HEK293T (cell line): ENCODE results near the gene RPTOR.

Source experiments
- CTCF ChIA-PET: fragments of 350-600 bp; formaldehyde crosslinking; extraction: SDS; loops from one replicate; lab custom pipeline; 2021; ENCODE audit warnings: antibody characterized with exemption, inconsistent platforms; lab: Yijun Ruan, JAX
- POLR2A ChIA-PET: fragments of 350-600 bp; formaldehyde crosslinking; extraction: SDS; loops from one replicate; lab custom pipeline; 2020; ENCODE audit warnings: antibody characterized with exemption, inconsistent platforms; lab: Yijun Ruan, JAX
- DNase-seq: peaks from one replicate; pipeline ENCODE4 v3.0.0; 2012; ENCODE audit warnings: mixed read lengths; ENCODE audit errors: extremely low spot score
- ARNT ChIP-seq: fragments of 450-650 bp; IDR thresholded peaks from 2 replicates; pipeline ENCODE4 v1.6.1; 2017; ENCODE audit warnings: mild to moderate bottlenecking
- BHLHE40 ChIP-seq: fragments of 450-650 bp; IDR thresholded peaks from 2 replicates; pipeline ENCODE4 v1.6.1; 2016; ENCODE audit warnings: mild to moderate bottlenecking, moderate library complexity, borderline replicate concordance
- CTBP1 ChIP-seq: fragments of 450-650 bp; IDR thresholded peaks from 2 replicates; pipeline ENCODE4 v1.6.1; 2016; ENCODE audit warnings: borderline replicate concordance
- ELF4 ChIP-seq: fragments of 450-650 bp; IDR thresholded peaks from 2 replicates; pipeline ENCODE4 v1.6.1; 2017; ENCODE audit warnings: antibody characterized with exemption
- FOXA1 ChIP-seq: fragments of 450-650 bp; IDR thresholded peaks from 2 replicates; pipeline ENCODE4 v1.6.1; 2016; ENCODE audit warnings: mild to moderate bottlenecking
- FOXK2 ChIP-seq: fragments of 450-650 bp; IDR thresholded peaks from 2 replicates; pipeline ENCODE4 v1.6.1; 2016; ENCODE audit warnings: mild to moderate bottlenecking
- FOXM1 ChIP-seq: fragments of 450-650 bp; IDR thresholded peaks from 2 replicates; pipeline ENCODE4 v1.6.1; 2017; ENCODE audit warnings: mild to moderate bottlenecking, borderline replicate concordance
- HDGF ChIP-seq: fragments of 450-650 bp; IDR thresholded peaks from 2 replicates; pipeline ENCODE4 v1.6.1; 2017; ENCODE audit warnings: antibody characterized with exemption, borderline replicate concordance
- L3MBTL2 ChIP-seq: fragments of 450-650 bp; conservative IDR thresholded peaks from 2 replicates; pipeline ENCODE4 v1.6.1; 2016; ENCODE audit warnings: mild to moderate bottlenecking
- LEF1 ChIP-seq: fragments of 450-650 bp; IDR thresholded peaks from 2 replicates; pipeline ENCODE4 v1.6.1; 2017; ENCODE audit warnings: mild to moderate bottlenecking, borderline replicate concordance
- NFRKB ChIP-seq: fragments of 450-650 bp; IDR thresholded peaks from 2 replicates; pipeline ENCODE4 v1.6.1; 2016; ENCODE audit warnings: mild to moderate bottlenecking, moderate library complexity
- PKNOX1 ChIP-seq: fragments of 450-650 bp; IDR thresholded peaks from 2 replicates; pipeline ENCODE4 v1.6.1; 2016
- SP1 ChIP-seq: fragments of 450-650 bp; IDR thresholded peaks from 2 replicates; pipeline ENCODE4 v1.6.1; 2017
- SUZ12 ChIP-seq: fragments of 450-650 bp; IDR thresholded peaks from 2 replicates; pipeline ENCODE4 v1.6.1; 2016; ENCODE audit warnings: mild to moderate bottlenecking
- TARDBP ChIP-seq: fragments of 450-650 bp; IDR thresholded peaks from 2 replicates; pipeline ENCODE4 v1.6.1; 2016
- ZNF384 ChIP-seq: fragments of 450-650 bp; IDR thresholded peaks from 2 replicates; pipeline ENCODE4 v1.6.1; 2016

The RPTOR gene

GRCh38 chr17:80703142-80703478 lies 158.5 kb downstream of the RPTOR start:
- CTCF ChIA-PET = no interaction called here
- TF ChIP-seq L3MBTL2 = no peak
- POLR2A ChIA-PET = no interaction called here
- DNase-seq = no peak

- POLR2A ChIA-PET = no interaction called here
- CTCF ChIA-PET = interaction anchor here (1.0 kb wide), 1 partner anchor 54 kb away, joined by 3 read pairs; no protein-coding TSS in a partner anchor
- TF ChIP-seq SP1 (no peak), PKNOX1 (no peak), SUZ12 (no peak), NFRKB (no peak), ZNF384 (no peak)
- DNase-seq = no peak
These were observed 159.8 kb downstream of the RPTOR start for GRCh38 chr17:80704381-80704819.

- no peak for DNase-seq
- TF ChIP-seq CTBP1 (no peak), HDGF (no peak), ELF4 (no peak), SP1 (no peak)
- CTCF ChIA-PET = no interaction called here
- POLR2A ChIA-PET = no interaction called here
These were observed 160.3 kb downstream of the RPTOR start for GRCh38 chr17:80704894-80705293.

GRCh38 chr17:80705988-80706387 lies 161.3 kb downstream of the RPTOR start:
- DNase-seq = no peak
- TF ChIP-seq HDGF = no peak
- no peak for TF ChIP-seq LEF1
- TF ChIP-seq ZNF384 = no peak
- no peak for TF ChIP-seq ELF4
- TF ChIP-seq L3MBTL2 = no peak
- TF ChIP-seq BHLHE40 = no peak
- no peak for TF ChIP-seq ARNT
- POLR2A ChIA-PET = no interaction called here
- CTCF ChIA-PET = no interaction called here

GRCh38 chr17:80706463-80706867 lies 161.8 kb downstream of the RPTOR start:
- CTCF ChIA-PET = no interaction called here
- POLR2A ChIA-PET = no interaction called here
- no peak for DNase-seq
- no peak for TF ChIP-seq ZNF384
- no peak for TF ChIP-seq BHLHE40
- no peak for TF ChIP-seq NFRKB
- no peak for TF ChIP-seq FOXA1
- no peak for TF ChIP-seq L3MBTL2
- no peak for TF ChIP-seq ARNT
- no peak for TF ChIP-seq HDGF
- TF ChIP-seq FOXK2 = no peak
- no peak for TF ChIP-seq ELF4
- no peak for TF ChIP-seq TARDBP
- TF ChIP-seq CTBP1 = no peak
- TF ChIP-seq PKNOX1 = no peak
- no peak for TF ChIP-seq FOXM1
- TF ChIP-seq LEF1 = no peak

GRCh38 chr17:80708480-80708879 lies 163.8 kb downstream of the RPTOR start:
- CTCF ChIA-PET = no interaction called here
- no peak for DNase-seq
- POLR2A ChIA-PET = no interaction called here
- TF ChIP-seq FOXM1 = no peak
- no peak for TF ChIP-seq ELF4
- no peak for TF ChIP-seq CTBP1
- no peak for TF ChIP-seq FOXA1
- TF ChIP-seq L3MBTL2 = no peak
- TF ChIP-seq TARDBP = no peak
- no peak for TF ChIP-seq HDGF
- no peak for TF ChIP-seq BHLHE40
- TF ChIP-seq LEF1 = no peak
- no peak for TF ChIP-seq SP1

- TF ChIP-seq FOXA1 = no peak
- no peak for TF ChIP-seq SP1
- no peak for TF ChIP-seq HDGF
- TF ChIP-seq ARNT = no peak
- TF ChIP-seq L3MBTL2 = no peak
- no peak for TF ChIP-seq NFRKB
- no peak for TF ChIP-seq TARDBP
- TF ChIP-seq FOXM1 = no peak
- no peak for TF ChIP-seq LEF1
- no peak for TF ChIP-seq FOXK2
- TF ChIP-seq BHLHE40 = no peak
- TF ChIP-seq ZNF384 = no peak
- TF ChIP-seq ELF4 = no peak
- TF ChIP-seq CTBP1 = no peak
- TF ChIP-seq PKNOX1 = no peak
- TF ChIP-seq SUZ12 = no peak
- ChIA-PET POLR2A (no interaction called here), CTCF (no interaction called here)
- no peak for DNase-seq
These were observed 164.6 kb downstream of the RPTOR start for GRCh38 chr17:80709090-80709695.
